HCT116 (cell line): ENCODE data around the gene NLRP6. TPM values are rescaled to one million over a fixed set of nuclear protein-coding genes. Genes with fewer than 3 reads are reported as not detected.

Source experiments
- ATAC-seq: fragments of 200-7000 bp; cut with Tn5 transposase; 2 replicates; pipeline ENCODE4 v1.9.1; 2020; ENCODE audit warnings: mild to moderate bottlenecking, moderate library complexity
- BruUV-seq: library from RNA; stranded (reverse); fragments of 400-500 nt; replicated peaks from 2 replicates; lab custom pipeline; 2021; lab: Mats Ljungman, UMichigan
- CTCF ChIA-PET: fragments of 300-600 bp; sonication (Branson Sonifier 250); formaldehyde crosslinking; loops from one replicate; lab custom pipeline; 2021; ENCODE audit warnings: antibody characterized with exemption; lab: Charles Lee
- POLR2A ChIA-PET: fragments of 300-600, 350-600 bp; sonication (Branson Sonifier 250); formaldehyde crosslinking; loops from one replicate; lab custom pipeline; 2021; ENCODE audit warnings: antibody characterized with exemption; lab: Charles Lee
- RAD21 ChIA-PET, 2 experiments: fragments of 300-600 bp; sonication (Branson Sonifier 250); formaldehyde crosslinking; loops; one replicate each; lab custom pipeline; 2023; ENCODE audit warnings: low total read pairs in 2 of 2; ENCODE audit not compliant: uncharacterized antibody in 2 of 2, unreplicated experiment in 2 of 2, low non-redundant PET in 1 of 2; lab: Charles Lee
- DNase-seq: peaks from one replicate; pipeline ENCODE4 v3.0.0-alpha.2; 2010; ENCODE audit warnings: low read depth, low spot score
- H2AFZ ChIP-seq: fragments of 200-600 bp; shearing (Covaris generic), sonication (generic); 2 replicates; pipeline ENCODE4 v1.6.1; 2017; ENCODE audit warnings: low read depth, mixed run types, mixed read lengths, antibody characterized with exemption, low read length; ENCODE audit not compliant: poor library complexity, severe bottlenecking
- H3K27ac ChIP-seq: 2 replicates; pipeline ENCODE4 v1.5.1; 2012; ENCODE audit warnings: low read depth, low read length
- H3K27me3 ChIP-seq: fragments of 200-600 bp; sonication (generic); 2 replicates; pipeline ENCODE4 v1.6.1; 2016; ENCODE audit warnings: mixed run types, low read length, mixed read lengths; ENCODE audit not compliant: insufficient read depth
- H3K36me3 ChIP-seq, 2 experiments: fragments of 200-500 bp in 1 of 2; fragments of 200-600 bp in 1 of 2; sonication (Bioruptor generic) in 1 of 2; sonication (generic) in 1 of 2; 2 replicates each; pipeline versions ENCODE4 v1.5.1 to v1.6.1; 2014 to 2016; ENCODE audit warnings: low read length in 2 of 2, inconsistent platforms in 1 of 2, mixed read lengths in 1 of 2, mixed run types in 1 of 2; ENCODE audit not compliant: insufficient read depth in 2 of 2, control insufficient read depth in 1 of 2
- H3K4me1 ChIP-seq, 2 experiments: fragments of 200-600 bp in 1 of 2; sonication (generic) in 1 of 2; 2 replicates each; pipeline versions ENCODE4 v1.5.1 to v1.6.1; 2012 to 2017; ENCODE audit warnings: low read length in 2 of 2, inconsistent platforms in 1 of 2, mild to moderate bottlenecking in 1 of 2, mixed read lengths in 1 of 2, mixed run types in 1 of 2, moderate library complexity in 1 of 2; ENCODE audit not compliant: insufficient read depth in 2 of 2, control insufficient read depth in 1 of 2
- H3K4me2 ChIP-seq: fragments of 200-600 bp; sonication (generic); 2 replicates; pipeline ENCODE4 v1.6.1; 2017; ENCODE audit warnings: mixed run types, low read length, mixed read lengths
- H3K4me3 ChIP-seq, 2 experiments: fragments of 200-600 bp in 1 of 2; sonication (generic) in 1 of 2; replicated peaks in 1 of 2; 2 replicates each; pipeline ENCODE4 v1.5.1; 2011 to 2016; ENCODE audit warnings: low read length in 2 of 2, control low read depth in 1 of 2, low read depth in 1 of 2, mild to moderate bottlenecking in 1 of 2, mixed read lengths in 1 of 2, mixed run types in 1 of 2
- H3K79me2 ChIP-seq: fragments of 200-600 bp; sonication (generic); 2 replicates; pipeline ENCODE4 v1.6.1; 2017; ENCODE audit warnings: mild to moderate bottlenecking, mixed run types, low read length, moderate library complexity, mixed read lengths; ENCODE audit not compliant: insufficient read depth
- H3K9ac ChIP-seq: fragments of 200-600 bp; sonication (generic); 2 replicates; pipeline ENCODE4 v1.6.1; 2016; ENCODE audit warnings: low read length, mixed read lengths
- H3K9me2 ChIP-seq: fragments of 200-600 bp; sonication (generic), shearing (Covaris generic); 2 replicates; pipeline ENCODE4 v1.6.1; 2017; ENCODE audit warnings: mixed run types, mild to moderate bottlenecking, moderate library complexity; ENCODE audit not compliant: insufficient read depth
- H3K9me3 ChIP-seq, 2 experiments: fragments of 200-500 bp in 1 of 2; fragments of 200-600 bp in 1 of 2; sonication (Bioruptor generic) in 1 of 2; sonication (generic) in 1 of 2; 2 replicates each; pipeline ENCODE4 v1.6.1; 2014 to 2017; ENCODE audit warnings: low read length in 2 of 2, mixed read lengths in 2 of 2, inconsistent platforms in 1 of 2, low read depth in 1 of 2, mild to moderate bottlenecking in 1 of 2, mixed run types in 1 of 2, moderate library complexity in 1 of 2; ENCODE audit not compliant: control insufficient read depth in 1 of 2, insufficient read depth in 1 of 2
- H4K20me1 ChIP-seq: fragments of 200-600 bp; sonication (generic), shearing (Covaris generic); 2 replicates; pipeline ENCODE4 v1.6.1; 2017; ENCODE audit warnings: mixed run types, mild to moderate bottlenecking, moderate library complexity; ENCODE audit not compliant: insufficient read depth
- CBX3 ChIP-seq: IDR thresholded peaks from 2 replicates; pipeline ENCODE4 v1.6.1; 2012; ENCODE audit warnings: low read depth
- CEBPB ChIP-seq: IDR thresholded peaks from 2 replicates; pipeline ENCODE4 v1.6.1; 2012; ENCODE audit warnings: low read depth
- EGR1 ChIP-seq: IDR thresholded peaks from 2 replicates; pipeline ENCODE4 v1.6.1; 2012; ENCODE audit warnings: low read depth
- ELF1 ChIP-seq: IDR thresholded peaks from 2 replicates; pipeline ENCODE4 v1.6.1; 2012; ENCODE audit warnings: low read depth, borderline replicate concordance
- EZH2 ChIP-seq: fragments of 200-600 bp; sonication (generic); IDR thresholded peaks from 2 replicates; pipeline ENCODE4 v1.6.1; 2017; ENCODE audit warnings: antibody characterized with exemption, mixed run types
- EZH2phosphoT487 ChIP-seq: fragments of 200-600 bp; IDR thresholded peaks from 2 replicates; pipeline ENCODE4 v1.6.1; 2018; ENCODE audit warnings: antibody characterized with exemption, borderline replicate concordance
- JUND ChIP-seq: IDR thresholded peaks from 2 replicates; pipeline ENCODE4 v1.6.1; 2012
- POLR2A ChIP-seq: IDR thresholded peaks from 2 replicates; pipeline ENCODE4 v1.7.0; 2011; ENCODE audit warnings: borderline replicate concordance; ENCODE audit not compliant: insufficient read depth, insufficient read length; ENCODE audit errors: extremely low read depth
- POLR2AphosphoS5 ChIP-seq: IDR thresholded peaks from 2 replicates; pipeline ENCODE4 v1.6.1; 2011; ENCODE audit warnings: mild to moderate bottlenecking, low read depth, low read length, moderate library complexity
- RAD21 ChIP-seq: IDR thresholded peaks from 2 replicates; pipeline ENCODE4 v1.6.1; 2012; ENCODE audit warnings: low read depth, mild to moderate bottlenecking
- SIN3A ChIP-seq: IDR thresholded peaks from 2 replicates; pipeline ENCODE4 v1.6.1; 2012; ENCODE audit warnings: low read depth
- SP1 ChIP-seq: IDR thresholded peaks from 2 replicates; pipeline ENCODE4 v1.6.1; 2012; ENCODE audit warnings: low read depth
- TCF7L2 ChIP-seq: IDR thresholded peaks from 2 replicates; pipeline ENCODE4 v1.7.0; 2011; ENCODE audit warnings: borderline replicate concordance, inconsistent platforms; ENCODE audit not compliant: insufficient read depth, insufficient read length; ENCODE audit errors: extremely low read depth
- ZFX ChIP-seq: fragments of 450-650 bp; IDR thresholded peaks from 2 replicates; pipeline ENCODE4 v1.6.1; 2017
- ZNF274 ChIP-seq: fragments of 200-500 bp; sonication (Bioruptor generic); IDR thresholded peaks from 2 replicates; pipeline ENCODE4 v1.6.1; 2014; ENCODE audit warnings: mild to moderate bottlenecking, low read depth, low read length, inconsistent platforms
- intact Hi-C: fragments of 100-400 bp; cut with micrococcal nuclease; formaldehyde crosslinking; loops from 2 replicates; pipeline ENCODE4 v1.10.0; 2022
- total RNA-seq: library from RNA; stranded (reverse); gene quantifications from one replicate; pipeline ENCODE4 v1.2.1, GENCODE V29; 2021; ENCODE audit not compliant: unreplicated experiment
- TF ChIP-seq, protein P1 (sequence below): IDR thresholded peaks from 2 replicates; pipeline ENCODE4 v1.6.1; 2012; ENCODE audit warnings: low read depth
- TF ChIP-seq, protein P2 (sequence below): IDR thresholded peaks from 2 replicates; pipeline ENCODE4 v1.6.1; 2012
- TF ChIP-seq, protein P3 (sequence below): IDR thresholded peaks from 2 replicates; pipeline ENCODE4 v1.6.1; 2012
- TF ChIP-seq, protein P4 (sequence below), 3 experiments: fragments of 200-600 bp in 1 of 3; sonication (generic) in 1 of 3; IDR thresholded peaks in 2 of 3; conservative IDR thresholded peaks in 1 of 3; 2 replicates each; pipeline ENCODE4 v1.5.1; 2012 to 2017; ENCODE audit warnings: low read depth in 2 of 3, low read length in 2 of 3, antibody characterized with exemption in 1 of 3, borderline replicate concordance in 1 of 3, control low read depth in 1 of 3, mild to moderate bottlenecking in 1 of 3, mixed read lengths in 1 of 3, mixed run types in 1 of 3, moderate library complexity in 1 of 3; ENCODE audit not compliant: insufficient read depth in 1 of 3

NLRP6 gene
- total RNA-seq, 1 experiment from 2014 or later = not detected

DNA sequence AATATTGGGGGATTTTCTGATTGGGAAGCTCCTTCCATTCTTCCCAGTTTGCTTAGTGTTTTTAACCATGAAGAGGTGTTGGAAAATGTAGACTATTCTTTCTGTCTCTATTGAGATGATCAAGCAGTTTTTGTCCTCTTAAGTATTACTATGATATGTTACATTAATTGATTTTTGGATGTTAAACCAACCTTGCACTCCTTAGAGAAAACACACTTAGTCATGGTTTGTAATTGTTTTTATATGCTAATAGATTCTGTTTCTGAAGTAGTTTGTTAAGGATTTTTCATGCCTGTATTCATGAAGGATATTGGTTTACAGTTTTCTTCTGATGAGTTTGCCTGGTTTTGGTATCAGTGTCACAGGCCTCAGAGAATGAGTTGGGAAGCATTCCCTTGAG, 2.0 kb upstream of the NLRP6 start:
- intact Hi-C loops = no loop called here
- no peaks in the 10 kb centered on the region for H3K9me2 ChIP-seq
- H3K9ac ChIP-seq = no peak overlapping the region
- ChIA-PET CTCF (interaction anchor here (0.6 kb wide), 1 partner anchor 80 kb away, joined by 3 read pairs; no protein-coding TSS in a partner anchor), RAD21 (no interaction called here), POLR2A (no interaction called here)
- no TSS peak for BruUV-seq
- no peaks in the 10 kb centered on the region for H3K36me3 ChIP-seq
- no peaks in the 10 kb centered on the region for H3K27me3 ChIP-seq
- no peaks in the 10 kb centered on the region for H3K79me2 ChIP-seq
- TF ChIP-seq SP1 (no peak), ZNF274 (no peak), CBX3 (no peak), ELF1 (no peak), POLR2A (no peak), ZFX (no peak), EZH2 (no peak), POLR2AphosphoS5 (no peak), RAD21 (no peak), EGR1 (no peak), EZH2phosphoT487 (no peak), SIN3A (no peak), TCF7L2 (no peak), JUND (no peak), CEBPB (no peak)
- TF ChIP-seq, protein P1, sequence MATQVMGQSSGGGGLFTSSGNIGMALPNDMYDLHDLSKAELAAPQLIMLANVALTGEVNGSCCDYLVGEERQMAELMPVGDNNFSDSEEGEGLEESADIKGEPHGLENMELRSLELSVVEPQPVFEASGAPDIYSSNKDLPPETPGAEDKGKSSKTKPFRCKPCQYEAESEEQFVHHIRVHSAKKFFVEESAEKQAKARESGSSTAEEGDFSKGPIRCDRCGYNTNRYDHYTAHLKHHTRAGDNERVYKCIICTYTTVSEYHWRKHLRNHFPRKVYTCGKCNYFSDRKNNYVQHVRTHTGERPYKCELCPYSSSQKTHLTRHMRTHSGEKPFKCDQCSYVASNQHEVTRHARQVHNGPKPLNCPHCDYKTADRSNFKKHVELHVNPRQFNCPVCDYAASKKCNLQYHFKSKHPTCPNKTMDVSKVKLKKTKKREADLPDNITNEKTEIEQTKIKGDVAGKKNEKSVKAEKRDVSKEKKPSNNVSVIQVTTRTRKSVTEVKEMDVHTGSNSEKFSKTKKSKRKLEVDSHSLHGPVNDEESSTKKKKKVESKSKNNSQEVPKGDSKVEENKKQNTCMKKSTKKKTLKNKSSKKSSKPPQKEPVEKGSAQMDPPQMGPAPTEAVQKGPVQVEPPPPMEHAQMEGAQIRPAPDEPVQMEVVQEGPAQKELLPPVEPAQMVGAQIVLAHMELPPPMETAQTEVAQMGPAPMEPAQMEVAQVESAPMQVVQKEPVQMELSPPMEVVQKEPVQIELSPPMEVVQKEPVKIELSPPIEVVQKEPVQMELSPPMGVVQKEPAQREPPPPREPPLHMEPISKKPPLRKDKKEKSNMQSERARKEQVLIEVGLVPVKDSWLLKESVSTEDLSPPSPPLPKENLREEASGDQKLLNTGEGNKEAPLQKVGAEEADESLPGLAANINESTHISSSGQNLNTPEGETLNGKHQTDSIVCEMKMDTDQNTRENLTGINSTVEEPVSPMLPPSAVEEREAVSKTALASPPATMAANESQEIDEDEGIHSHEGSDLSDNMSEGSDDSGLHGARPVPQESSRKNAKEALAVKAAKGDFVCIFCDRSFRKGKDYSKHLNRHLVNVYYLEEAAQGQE = no peak
- TF ChIP-seq, protein P2, sequence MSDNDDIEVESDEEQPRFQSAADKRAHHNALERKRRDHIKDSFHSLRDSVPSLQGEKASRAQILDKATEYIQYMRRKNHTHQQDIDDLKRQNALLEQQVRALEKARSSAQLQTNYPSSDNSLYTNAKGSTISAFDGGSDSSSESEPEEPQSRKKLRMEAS = no peak
- TF ChIP-seq, protein P3, sequence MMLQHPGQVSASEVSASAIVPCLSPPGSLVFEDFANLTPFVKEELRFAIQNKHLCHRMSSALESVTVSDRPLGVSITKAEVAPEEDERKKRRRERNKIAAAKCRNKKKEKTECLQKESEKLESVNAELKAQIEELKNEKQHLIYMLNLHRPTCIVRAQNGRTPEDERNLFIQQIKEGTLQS = no peak
- TF ChIP-seq, protein P4, sequence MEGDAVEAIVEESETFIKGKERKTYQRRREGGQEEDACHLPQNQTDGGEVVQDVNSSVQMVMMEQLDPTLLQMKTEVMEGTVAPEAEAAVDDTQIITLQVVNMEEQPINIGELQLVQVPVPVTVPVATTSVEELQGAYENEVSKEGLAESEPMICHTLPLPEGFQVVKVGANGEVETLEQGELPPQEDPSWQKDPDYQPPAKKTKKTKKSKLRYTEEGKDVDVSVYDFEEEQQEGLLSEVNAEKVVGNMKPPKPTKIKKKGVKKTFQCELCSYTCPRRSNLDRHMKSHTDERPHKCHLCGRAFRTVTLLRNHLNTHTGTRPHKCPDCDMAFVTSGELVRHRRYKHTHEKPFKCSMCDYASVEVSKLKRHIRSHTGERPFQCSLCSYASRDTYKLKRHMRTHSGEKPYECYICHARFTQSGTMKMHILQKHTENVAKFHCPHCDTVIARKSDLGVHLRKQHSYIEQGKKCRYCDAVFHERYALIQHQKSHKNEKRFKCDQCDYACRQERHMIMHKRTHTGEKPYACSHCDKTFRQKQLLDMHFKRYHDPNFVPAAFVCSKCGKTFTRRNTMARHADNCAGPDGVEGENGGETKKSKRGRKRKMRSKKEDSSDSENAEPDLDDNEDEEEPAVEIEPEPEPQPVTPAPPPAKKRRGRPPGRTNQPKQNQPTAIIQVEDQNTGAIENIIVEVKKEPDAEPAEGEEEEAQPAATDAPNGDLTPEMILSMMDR (IDR thresholded peaks at IDR 0.05 in 2 of 3, conservative IDR thresholded peaks at IDR 0.05 in 1 of 3; ENCODE audit: borderline replicate concordance in 1 of 3, insufficient read depth in 1 of 3, low read depth in 2 of 3, low read length in 2 of 3) = no peak
- H4K20me1 ChIP-seq = no peaks in the 10 kb centered on the region
- no peak overlapping the region for H2AFZ ChIP-seq
- ATAC-seq (no peak), DNase-seq (no peak)
- no peak overlapping the region for H3K4me2 ChIP-seq
- H3K27ac ChIP-seq = no peak overlapping the region
- no peak overlapping the region for H3K4me3 ChIP-seq
- no peaks in the 10 kb centered on the region for H3K4me1 ChIP-seq
- H3K9me3 ChIP-seq = no peaks in the 10 kb centered on the region
